HG03520 (cell line): Measurements from ENCODE around the gene RPL10A.
"Not testable (repeated sequence)": the region's sequence is repeated elsewhere in the genome, so short reads cannot be mapped to it uniquely, and the experiment has no call there.

Experiments
- ATAC-seq: cut with Tn5 transposase; IDR thresholded peaks from one replicate; pipeline ENCODE4 v1.9.1; 2021; ENCODE audit warnings: mild to moderate bottlenecking, moderate library complexity; ENCODE audit not compliant: unreplicated experiment

Gene RPL10A

DNA sequence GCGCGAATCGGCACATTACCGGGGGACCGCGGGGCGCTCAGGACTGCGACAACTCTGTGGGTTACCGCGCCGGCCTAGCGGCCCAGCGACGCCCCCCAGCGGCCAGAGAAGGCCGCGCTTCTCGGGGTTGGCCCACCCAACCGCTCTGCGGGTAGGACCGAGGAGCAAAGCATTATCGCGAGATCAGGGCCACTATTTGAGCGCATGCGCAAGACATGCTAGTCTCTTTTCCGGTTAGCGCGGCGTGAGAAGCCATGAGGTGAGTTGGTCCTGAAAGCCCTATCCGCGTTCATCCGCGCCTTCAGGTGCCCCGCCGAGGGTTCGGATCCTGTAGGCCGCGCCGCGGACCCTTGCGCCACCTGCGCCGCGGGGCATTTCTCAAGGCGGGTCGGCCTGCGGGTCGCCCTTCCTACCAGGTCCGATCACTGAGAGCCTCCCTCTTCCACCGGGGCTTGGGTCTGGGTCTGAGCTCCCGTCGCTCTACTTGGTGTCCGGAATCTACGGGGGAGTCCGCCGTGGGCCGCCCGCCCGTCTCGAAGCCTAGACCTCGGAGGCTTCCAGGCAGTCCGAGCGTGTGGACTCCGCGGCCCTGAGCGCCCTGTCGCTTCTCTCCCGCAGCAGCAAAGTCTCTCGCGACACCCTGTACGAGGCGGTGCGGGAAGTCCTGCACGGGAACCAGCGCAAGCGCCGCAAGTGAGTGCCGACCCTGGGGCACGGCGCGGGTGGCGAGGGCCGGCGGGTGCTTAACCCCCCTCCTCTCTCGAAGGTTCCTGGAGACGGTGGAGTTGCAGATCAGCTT lies at the start of gene RPL10A:
RPL10A (plus strand) TSS at position 221 of the 799 bp plus-strand sequence; CDS start at position 255, 34 bp downstream.
- ATAC-seq: peak; percentile 75

- ATAC-seq: no peak
These were observed 48.8 kb upstream of the RPL10A start for GRCh38 chr6:35419417-35419816.

- ATAC-seq: no peak
These were observed 48.2 kb upstream of the RPL10A start for GRCh38 chr6:35419961-35420360.

- no peak for ATAC-seq
These were observed 42.9 kb upstream of the RPL10A start for GRCh38 chr6:35425284-35425683.

DNA sequence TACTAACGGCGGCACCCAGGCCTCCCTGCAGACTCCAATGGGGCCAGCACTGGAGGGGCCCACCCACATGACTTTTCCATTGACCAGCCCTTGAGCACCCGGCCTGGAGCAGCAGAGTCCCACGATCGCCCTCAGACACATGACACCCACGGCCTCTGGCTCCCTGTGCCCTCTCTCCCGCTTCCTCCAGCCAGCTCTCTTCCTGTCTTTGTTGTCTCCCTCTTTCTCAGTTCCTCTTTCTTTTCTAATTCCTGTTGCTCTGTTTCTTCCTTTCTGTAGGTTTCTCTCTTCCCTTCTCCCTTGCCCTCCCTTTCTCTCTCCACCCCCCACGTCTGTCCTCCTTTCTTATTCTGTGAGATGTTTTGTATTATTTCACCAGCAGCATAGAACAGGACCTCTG lies 42.1 kb upstream of the RPL10A start:
- no peak for ATAC-seq

GRCh38 chr6:35427435-35427834 lies 40.8 kb upstream of the RPL10A start:
- no peak for ATAC-seq

- ATAC-seq: no peak
These were observed 40.3 kb upstream of the RPL10A start for GRCh38 chr6:35427851-35428321.

GRCh38 chr6:35428421-35429149 lies 39.6 kb upstream of the RPL10A start:
- ATAC-seq: no peak

DNA sequence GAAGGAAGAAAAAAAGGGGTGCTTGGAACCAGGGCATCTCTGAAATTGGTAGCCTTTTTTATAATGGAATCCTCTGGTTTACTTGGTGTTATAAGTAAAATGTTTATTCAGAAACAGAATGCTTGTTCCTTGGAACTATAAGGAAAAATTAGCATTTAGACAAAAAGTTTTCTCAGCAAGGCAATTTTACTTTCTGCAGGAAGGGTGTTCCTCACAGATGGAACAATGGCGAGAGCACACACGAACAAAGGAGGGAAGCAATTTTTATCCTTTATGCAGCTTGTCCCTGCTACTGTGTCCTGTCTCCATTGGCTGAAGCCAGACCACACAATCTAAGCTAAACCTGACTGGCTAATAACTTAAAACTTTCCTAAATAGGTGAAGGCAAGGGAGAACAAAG lies 38.7 kb upstream of the RPL10A start:
- ATAC-seq: no peak

DNA sequence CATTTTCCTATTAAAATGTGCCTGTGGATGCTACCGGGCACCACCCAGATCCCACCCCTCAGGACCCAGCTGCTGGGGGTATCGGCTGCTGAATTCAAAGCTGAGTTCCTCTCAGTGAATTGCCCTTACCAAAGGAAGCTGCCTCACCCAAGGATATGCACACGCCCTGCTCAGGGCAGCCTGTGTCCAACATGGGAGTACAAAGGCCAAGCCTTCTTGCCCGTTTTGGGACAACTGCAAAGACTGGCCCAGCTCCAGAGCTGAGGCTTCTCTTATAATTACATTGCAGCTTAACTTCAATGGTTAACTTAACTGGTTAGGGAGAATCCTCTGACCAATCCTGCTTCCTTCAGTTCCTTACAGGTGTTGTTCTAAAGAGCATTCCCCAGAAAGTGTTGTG lies 35.9 kb upstream of the RPL10A start:
- ATAC-seq: no peak

DNA sequence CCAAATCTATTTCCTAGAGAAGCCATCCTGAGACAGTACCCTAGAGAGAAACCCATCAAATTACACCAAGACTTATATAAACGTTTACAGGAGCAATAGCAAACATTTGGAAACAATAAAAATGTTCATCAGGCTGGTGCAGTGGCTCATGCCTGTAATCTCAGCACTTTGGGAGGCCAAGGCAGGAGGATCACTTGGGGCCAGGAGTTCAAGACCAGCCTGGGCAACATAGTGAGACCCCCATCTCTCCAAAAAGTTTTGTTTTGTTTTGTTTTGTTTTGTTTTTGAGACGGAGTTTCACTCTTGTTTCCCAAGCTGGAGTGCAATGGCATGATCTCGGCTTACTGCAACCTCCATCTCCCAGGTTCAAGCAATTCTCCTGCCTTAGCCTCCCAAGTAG lies 35.5 kb upstream of the RPL10A start:
- ATAC-seq: not testable (repeated sequence)

DNA sequence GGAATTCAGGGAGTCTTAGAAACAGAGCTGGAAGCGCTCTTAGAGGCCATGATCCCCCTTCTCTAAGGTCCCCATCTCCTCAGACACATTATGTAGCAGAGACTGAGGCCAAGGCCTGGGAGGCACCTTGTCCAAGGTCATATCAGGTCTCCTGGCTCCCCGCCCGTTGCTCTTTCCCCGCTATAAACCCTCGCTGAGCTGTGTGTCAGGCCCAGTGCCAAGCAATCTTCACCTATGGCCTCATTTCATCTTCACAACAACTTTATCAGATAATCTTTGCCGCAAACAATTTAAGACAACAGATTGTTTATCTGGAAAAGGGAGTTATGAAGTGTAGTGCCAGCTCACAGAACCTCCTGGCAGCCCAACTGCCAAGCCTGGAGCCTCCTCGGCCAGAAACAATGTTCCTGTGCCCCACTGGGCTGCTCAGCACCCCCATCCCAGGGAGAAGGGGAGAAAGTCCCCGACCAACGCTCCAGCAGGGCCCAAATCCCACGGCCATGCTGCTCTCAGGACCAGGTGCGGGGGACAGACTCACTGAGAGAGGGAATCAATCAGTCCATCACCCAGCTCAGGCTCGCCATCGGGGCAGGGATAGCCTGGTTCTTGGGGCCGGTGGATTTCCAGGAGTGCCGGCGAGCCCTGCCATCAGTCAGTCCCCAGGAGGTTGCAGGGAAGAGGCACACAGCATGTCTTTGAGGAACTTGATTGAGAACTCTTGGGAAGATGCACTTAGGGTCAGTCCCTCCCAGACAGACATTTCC lies 32.9 kb upstream of the RPL10A start:
- ATAC-seq: no peak

DNA sequence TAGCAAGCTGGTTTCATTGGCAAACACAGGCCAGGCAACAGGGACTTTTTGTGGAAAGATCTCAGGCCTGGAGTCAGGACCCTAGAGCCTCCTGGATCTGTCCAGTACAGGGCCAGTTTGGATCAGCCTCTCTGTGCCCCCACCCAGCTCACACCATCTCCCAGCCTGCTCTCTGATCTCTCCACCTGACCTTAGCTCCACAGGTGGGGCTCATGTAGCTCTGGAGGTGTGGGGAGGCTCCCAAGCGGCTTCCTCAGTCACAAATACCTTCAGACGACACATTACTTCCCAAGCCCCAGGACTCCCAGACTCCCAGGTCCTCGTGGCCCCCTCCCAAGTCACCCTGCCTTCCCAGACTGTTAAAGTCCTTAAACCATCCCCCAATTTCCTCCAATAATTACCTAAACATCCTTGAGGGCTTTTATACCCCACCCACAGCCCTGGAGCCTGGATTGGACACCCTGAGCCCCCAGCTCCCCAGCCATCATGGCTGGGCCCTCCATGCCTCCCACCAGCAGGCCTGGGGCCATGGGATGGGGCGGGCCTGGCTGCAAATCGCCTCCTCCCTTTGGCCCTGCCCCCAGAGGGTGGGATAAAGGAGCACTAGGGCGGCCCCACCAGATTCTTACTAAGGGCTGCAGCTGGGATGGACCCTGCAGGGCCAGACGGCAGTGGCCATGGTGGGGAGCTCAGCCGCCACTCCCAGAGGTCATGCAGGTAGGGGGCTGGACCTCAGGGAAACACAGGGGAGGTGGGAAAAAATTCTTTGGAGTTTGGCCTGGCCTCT lies 31.9 kb upstream of the RPL10A start:
- ATAC-seq: no peak

DNA sequence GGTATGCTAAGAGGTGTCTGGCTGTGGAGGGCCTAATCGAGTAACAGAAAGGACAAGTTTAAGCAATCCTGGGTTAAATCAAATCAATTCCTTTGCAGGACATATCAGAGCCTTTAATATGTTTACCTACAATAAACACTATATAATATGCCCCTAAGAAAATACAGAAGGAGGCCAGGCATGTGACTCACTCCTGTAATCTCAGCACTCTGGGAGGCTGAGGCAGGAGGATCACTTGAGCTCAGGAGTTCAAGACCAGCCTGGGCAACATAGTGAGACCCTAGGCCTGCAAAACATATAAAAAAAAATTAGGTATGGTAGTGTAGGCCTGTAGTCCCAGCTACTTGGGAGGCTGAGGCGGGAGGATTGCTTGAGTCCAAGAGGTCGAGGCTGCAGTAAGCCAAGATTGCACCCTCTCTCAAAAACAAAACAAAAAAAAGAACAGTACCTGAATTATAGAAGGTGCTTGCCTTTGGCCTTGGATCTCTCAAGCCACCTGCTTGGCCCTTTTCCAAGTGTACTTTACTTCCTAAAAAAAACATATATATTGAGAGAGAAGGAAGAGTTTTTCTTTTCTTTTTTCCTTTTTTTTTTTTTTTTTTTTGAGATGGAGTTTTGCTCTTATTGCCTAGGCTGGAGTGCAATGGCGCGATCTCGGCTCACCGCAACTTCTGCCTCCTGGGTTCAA lies 29.7 kb upstream of the RPL10A start:
- ATAC-seq: not testable (repeated sequence)

DNA sequence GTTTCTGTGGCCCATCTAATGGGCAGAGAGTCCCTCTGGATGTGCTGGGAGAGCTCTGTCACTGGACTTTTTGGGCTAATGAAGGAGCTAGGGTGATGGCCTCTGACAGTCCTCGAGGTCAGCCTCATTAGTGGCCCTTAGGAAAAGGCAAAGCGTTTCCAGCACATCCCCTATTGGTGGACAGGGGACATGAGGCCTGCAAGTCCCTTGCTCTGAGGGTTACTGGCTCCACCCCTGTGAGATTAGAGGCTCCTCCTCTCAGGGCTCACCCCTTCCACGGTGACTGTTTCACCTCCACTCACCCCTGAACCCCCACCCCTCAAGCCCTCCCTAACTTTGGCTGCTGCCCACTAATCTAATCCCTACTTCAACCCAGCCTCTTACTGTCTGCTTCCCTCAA lies 28.9 kb upstream of the RPL10A start:
- ATAC-seq: no peak

DNA sequence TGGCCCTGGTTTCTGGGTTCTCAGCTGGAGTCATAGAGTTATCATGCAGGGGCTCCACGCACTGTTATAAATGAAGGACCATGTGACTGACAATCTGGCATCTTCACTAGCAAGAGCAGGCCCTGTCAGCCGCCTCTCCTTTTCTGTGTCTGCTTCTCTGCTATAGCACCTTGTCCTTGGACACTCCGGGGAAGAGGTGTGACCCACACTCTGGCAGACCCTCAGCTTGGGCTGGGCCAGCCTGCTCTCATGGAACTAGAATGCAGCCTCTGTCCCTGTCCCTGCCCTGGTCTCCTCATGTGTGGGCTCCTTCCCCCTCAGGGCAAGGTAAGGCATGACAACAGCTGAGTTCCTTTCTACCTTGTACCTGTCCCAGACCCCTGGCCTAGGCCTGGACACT lies 27.0 kb upstream of the RPL10A start:
- no peak for ATAC-seq

DNA sequence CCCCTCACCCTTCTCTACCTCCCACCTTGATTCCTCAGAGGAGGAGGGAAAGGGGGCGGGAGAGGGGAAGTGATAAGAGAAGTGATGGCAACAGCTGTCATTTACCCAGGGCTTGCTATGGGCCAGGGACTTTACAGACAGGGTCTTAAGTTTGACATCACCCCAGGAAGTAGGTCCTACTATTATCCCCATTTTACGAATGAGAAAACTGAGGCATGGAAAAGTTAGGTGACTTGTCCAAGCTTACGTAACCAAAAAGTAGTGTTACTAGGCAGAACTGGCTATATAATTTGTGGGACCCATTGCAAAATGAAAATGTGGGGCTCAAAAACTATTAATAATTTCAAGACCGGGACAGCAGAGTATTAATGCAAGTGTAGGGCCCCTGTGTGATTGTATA lies 26.6 kb upstream of the RPL10A start:
- ATAC-seq: no peak

- no peak for ATAC-seq
These were observed 25.5 kb upstream of the RPL10A start for GRCh38 chr6:35442693-35443092.

DNA sequence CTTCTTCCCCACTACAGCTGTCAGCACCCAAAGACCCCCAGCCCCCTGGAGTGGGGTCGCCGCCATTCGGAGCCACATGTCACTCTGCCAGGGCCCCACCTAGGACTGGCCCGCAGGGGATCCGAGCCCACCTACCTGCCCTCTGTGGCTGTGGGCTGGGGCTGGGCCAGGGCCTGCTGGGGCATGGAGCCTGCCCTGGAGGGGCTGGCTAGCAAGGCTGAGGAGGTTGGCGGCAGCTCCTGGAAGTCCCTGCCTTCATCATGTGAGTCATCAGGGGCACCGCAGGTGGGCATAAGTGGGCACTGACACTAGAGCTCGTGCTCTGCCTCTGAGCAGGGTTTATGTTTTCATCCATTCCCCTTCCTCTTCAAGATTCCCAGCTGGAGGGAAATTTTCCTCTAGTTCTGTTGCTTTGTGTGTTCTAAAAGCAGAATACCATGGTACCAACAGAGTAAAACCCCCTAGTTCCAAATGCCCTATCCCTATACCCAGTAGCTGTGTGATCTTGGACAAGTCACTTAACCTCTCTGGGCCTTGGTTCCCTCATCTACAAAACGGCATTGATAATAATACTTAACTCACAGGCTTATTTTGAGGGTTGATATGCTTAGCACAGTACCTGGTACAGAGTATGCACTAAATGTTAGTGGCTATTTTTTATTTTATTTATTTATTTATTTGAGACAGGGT lies 24.7 kb upstream of the RPL10A start:
- ATAC-seq: no peak
